ENCODE results near the gene FSTL5. TPM values are rescaled to one million over a fixed set of nuclear protein-coding genes. Genes with fewer than 3 reads are reported as not detected.

Gene FSTL5
- total and polyA plus RNA-seq, 2 of the 8 experiments (the other 6 are each of a cell fraction or from before 2014, with no cell fraction given): 0.09 to 0.32 TPM

DNA sequence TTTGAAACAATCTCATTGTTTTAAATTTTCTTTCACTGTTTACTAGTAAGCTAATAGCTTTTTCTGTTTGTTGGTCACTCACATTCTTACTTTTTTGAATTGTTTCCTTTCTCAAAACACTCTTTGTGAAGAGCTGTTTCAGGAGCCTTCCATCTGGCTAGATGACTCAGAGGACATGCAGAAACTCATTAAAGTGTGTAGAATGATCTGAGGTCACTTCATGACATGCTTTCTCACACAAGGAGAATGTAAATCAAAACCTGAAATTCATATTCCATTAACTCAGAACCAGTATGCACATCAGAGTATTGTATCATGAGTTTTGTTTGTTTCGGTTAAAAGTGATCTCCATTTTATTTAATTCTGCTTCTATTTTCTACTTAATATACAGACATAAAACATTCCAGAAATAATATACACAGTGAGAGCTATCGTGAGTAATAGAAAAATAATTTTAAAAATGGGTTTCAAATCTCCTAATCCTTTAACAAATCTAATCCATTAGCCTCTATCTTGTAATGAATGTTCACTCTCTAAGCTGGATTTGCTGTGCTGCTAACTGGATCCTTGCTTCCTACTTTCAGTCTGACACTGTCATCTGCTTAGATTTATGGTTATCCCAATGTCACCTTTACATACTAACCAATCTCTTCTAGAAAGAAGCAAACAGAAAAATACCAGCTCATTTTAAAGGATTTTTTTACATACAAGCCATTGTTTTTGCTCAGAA, 449.6 kb downstream of the FSTL5 start (continued):
- TF ChIP-seq KDM5A (IDR thresholded peaks at IDR 0.05; ENCODE audit: low read length): no peak

Measured in H1 (cell line).